ENCODE data around the gene RNFT2. TPM values are rescaled to one million over a fixed set of nuclear protein-coding genes. Genes with fewer than 3 reads are reported as not detected.

The RNFT2 gene
- total RNA-seq, 1 experiment from 2014 or later, result 12.3 TPM

GRCh38 chr12:116863275-116863767 lies 125.2 kb downstream of the RNFT2 start:
- no peak overlapping the region for H3K4me3 ChIP-seq (ENCODE audit: low read depth in 2 of 2, low read length in 2 of 2)
- H3K36me3 ChIP-seq (ENCODE audit: control insufficient read depth, insufficient read depth, low read length), result no peaks in the 10 kb centered on the region
- ATAC-seq, result 0 out of 2 replicates have a peak, but pooled peaks have one; percentile 46

More at GRCh38 chr12:116863275-116863767, 125.2 kb downstream of the RNFT2 start:
- peaks cover 18% of the 10 kb centered on the region for H3K4me1 ChIP-seq (ENCODE audit: control insufficient read depth, insufficient read depth, low read length)
- no peak for DNase-seq (ENCODE audit: low read depth, low spot score)
- peaks cover 2% of the 10 kb centered on the region; the same call in 1 of the 2 replicates for H3K27me3 ChIP-seq (ENCODE audit: control insufficient read depth, insufficient read depth, low read length)
- intact Hi-C loops (cut with micrococcal nuclease; ENCODE audit: unreplicated experiment), result no loop called here
- no peaks in the 10 kb centered on the region for H3K9me3 ChIP-seq (ENCODE audit: control insufficient read depth, insufficient read depth, low read depth, low read length)
- TF ChIP-seq REST (IDR thresholded peaks at IDR 0.05; ENCODE audit: insufficient read depth in 1 of 2, low read depth in 2 of 2, low read length in 1 of 2) (no peak), CTCF (IDR thresholded peaks at IDR 0.05) (peak; percentile 83), TCF7L2 (IDR thresholded peaks at IDR 0.05; ENCODE audit: low read depth, low read length) (no peak), POLR2AphosphoS5 (IDR thresholded peaks at IDR 0.05; ENCODE audit: low read depth, low read length) (no peak)
- POLR2A ChIA-PET, result no interaction called here
- H3K27ac ChIP-seq (ENCODE audit: low read length), result no peak overlapping the region
- in situ Hi-C loops (cut with HindIII; ENCODE audit: low pct_unique_long_range_greater_than_20kb, low sequenced_read_pairs), result no loop called here
- CTCF ChIA-PET, result interaction anchor here (0.6 kb wide), 1 partner anchor 18 kb away, joined by 4 read pairs; the partner anchor contains the start of gene HRK
- no TSS peak for BruUV-seq (replicated peaks)

Data from Panc1 (cell line).